ENCODE results near the gene TSPY2.
"Not testable (repeated sequence)": the region's sequence is repeated elsewhere in the genome, so short reads cannot be mapped to it uniquely, and the experiment has no call there.

Gene TSPY2

GRCh38 chrY:6245923-6246322 is at the start of gene TSPY2:
TSPY2 (plus strand) TSS chrY:6246223; CDS start chrY:6246269, 46 bp downstream.
- DNase-seq: not testable (repeated sequence)

- not testable (repeated sequence) for DNase-seq
Observed at GRCh38 chrY:6209565-6209964, 36.5 kb upstream of the TSPY2 start.

GRCh38 chrY:6217045-6217444 is 29.0 kb upstream of the TSPY2 start:
- DNase-seq: not testable (repeated sequence)

- DNase-seq: not testable (repeated sequence)
Observed at GRCh38 chrY:6269839-6270238, 23.8 kb downstream of the TSPY2 start.

Measured in activated CD4-positive, alpha-beta T cell treated with anti-CD3 and anti-CD28 coated beads, Interleukin-2, amount 50 U/mL, for 4 hours (primary cell).